ENCODE measurements around the gene NLRP9.
"Not testable (repeated sequence)": the region's sequence is repeated elsewhere in the genome, so short reads cannot be mapped to it uniquely, and the experiment has no call there.

NLRP9 gene

DNA sequence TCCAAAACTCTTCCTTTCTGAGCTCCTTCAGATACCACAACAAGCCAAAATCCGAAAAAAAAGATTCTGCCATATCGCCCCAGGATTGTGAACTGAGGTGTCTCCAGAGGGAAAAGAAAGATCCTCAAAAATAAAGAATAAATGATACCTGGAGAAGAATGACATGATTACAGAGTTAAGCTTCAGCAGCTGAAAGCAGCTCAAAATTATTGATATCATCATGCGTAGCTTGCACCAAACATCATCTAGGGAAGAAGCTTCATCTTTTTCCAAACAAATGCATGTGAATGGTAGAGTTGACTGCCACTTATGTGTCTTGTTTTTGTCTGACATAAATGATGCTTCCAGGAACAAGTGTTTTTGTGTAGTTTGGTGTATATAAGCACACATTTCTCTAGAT, at the start of gene NLRP9:
Gene NLRP9 (minus strand): TSS at position 101 of the 400 bp plus-strand sequence. CDS start 28 bp downstream, at position 73.
- Histone ChIP-seq H4K20me1 (ENCODE audit: insufficient read depth, low read length) (no peaks in the 10 kb centered on the region), H3K27me3 (ENCODE audit: low read depth, low read length) (no peaks in the 10 kb centered on the region), H3K9ac (ENCODE audit: low read length) (no peak within 1 kb of the TSS), H3K4me3 (ENCODE audit: low read length) (no peak within 1 kb of the TSS), H2AFZ (ENCODE audit: low read depth, low read length) (no peak within 1 kb of the TSS), H3K4me2 (ENCODE audit: low read length) (no peak within 1 kb of the TSS), H3K36me3 (replicated peaks; ENCODE audit: low read depth, low read length) (no peaks in the 10 kb centered on the region), H3K4me1 (ENCODE audit: low read length) (no peaks in the 10 kb centered on the region), H3K79me2 (ENCODE audit: low read length) (no peaks in the 10 kb centered on the region), H3K27ac (ENCODE audit: low read length) (no peak within 1 kb of the TSS), H3K9me3 (ENCODE audit: insufficient read depth, low read length) (no peaks in the 10 kb centered on the region)
- TF ChIP-seq, protein P1, sequence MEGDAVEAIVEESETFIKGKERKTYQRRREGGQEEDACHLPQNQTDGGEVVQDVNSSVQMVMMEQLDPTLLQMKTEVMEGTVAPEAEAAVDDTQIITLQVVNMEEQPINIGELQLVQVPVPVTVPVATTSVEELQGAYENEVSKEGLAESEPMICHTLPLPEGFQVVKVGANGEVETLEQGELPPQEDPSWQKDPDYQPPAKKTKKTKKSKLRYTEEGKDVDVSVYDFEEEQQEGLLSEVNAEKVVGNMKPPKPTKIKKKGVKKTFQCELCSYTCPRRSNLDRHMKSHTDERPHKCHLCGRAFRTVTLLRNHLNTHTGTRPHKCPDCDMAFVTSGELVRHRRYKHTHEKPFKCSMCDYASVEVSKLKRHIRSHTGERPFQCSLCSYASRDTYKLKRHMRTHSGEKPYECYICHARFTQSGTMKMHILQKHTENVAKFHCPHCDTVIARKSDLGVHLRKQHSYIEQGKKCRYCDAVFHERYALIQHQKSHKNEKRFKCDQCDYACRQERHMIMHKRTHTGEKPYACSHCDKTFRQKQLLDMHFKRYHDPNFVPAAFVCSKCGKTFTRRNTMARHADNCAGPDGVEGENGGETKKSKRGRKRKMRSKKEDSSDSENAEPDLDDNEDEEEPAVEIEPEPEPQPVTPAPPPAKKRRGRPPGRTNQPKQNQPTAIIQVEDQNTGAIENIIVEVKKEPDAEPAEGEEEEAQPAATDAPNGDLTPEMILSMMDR (IDR thresholded peaks at IDR 0.05; ENCODE audit: low read depth, low read length) = no peak
- no peak for TF ChIP-seq EZH2phosphoT487 (IDR thresholded peaks at IDR 0.05; ENCODE audit: low read depth)

DNA sequence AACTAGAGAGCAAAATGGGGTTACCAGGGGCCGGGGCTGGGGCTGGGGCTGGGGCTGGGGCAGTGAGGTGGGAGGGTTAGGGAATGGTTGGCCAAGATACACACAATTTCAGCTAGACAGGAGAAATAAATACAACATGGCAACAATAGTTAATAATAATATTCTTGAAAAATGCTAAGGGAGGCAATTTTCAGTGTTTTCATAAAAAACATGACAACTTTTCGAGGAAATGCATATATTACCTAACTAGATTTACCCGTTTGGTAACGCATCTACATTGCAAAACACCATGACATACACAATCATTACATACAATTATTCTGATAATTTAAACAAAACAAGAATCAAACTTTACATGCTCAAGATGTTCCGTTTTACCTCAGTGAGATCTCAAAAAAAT, 42.9 kb upstream of the NLRP9 start:
- no peak overlapping the region for H3K4me2 ChIP-seq (ENCODE audit: low read length)
- no peak overlapping the region for H3K27ac ChIP-seq (ENCODE audit: low read length)
- no peaks in the 10 kb centered on the region for H3K36me3 ChIP-seq (replicated peaks; ENCODE audit: low read depth, low read length)
- no peak overlapping the region for H3K9ac ChIP-seq (ENCODE audit: low read length)
- no peaks in the 10 kb centered on the region for H3K4me1 ChIP-seq (ENCODE audit: low read length)
- no peaks in the 10 kb centered on the region for H3K79me2 ChIP-seq (ENCODE audit: low read length)
- no peak overlapping the region for H2AFZ ChIP-seq (ENCODE audit: low read depth, low read length)
- no peaks in the 10 kb centered on the region for H3K9me3 ChIP-seq (ENCODE audit: insufficient read depth, low read length)
- H3K27me3 ChIP-seq (ENCODE audit: low read depth, low read length) = no peaks in the 10 kb centered on the region
- no peaks in the 10 kb centered on the region for H4K20me1 ChIP-seq (ENCODE audit: insufficient read depth, low read length)
- TF ChIP-seq, protein P1 (IDR thresholded peaks at IDR 0.05; ENCODE audit: low read depth, low read length) = no peak
- no peak for TF ChIP-seq EZH2phosphoT487 (IDR thresholded peaks at IDR 0.05; ENCODE audit: low read depth)
- H3K4me3 ChIP-seq (ENCODE audit: low read length) = no peak overlapping the region

DNA sequence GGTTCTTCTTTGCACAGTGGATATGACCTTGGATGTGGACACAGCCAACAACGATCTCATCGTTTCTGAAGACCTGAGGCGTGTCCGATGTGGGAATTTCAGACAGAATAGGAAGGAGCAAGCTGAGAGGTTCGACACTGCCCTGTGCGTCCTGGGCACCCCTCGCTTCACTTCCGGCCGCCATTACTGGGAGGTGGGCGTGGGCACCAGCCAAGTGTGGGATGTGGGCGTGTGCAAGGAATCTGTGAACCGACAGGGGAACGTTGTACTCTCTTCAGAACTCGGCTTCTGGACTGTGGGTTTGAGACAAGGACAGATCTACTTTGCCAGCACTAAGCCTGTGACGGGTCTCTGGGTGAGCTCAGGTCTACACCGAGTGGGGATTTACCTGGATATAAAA, 40.1 kb upstream of the NLRP9 start:
- Histone ChIP-seq H3K9ac (ENCODE audit: low read length) (no peak overlapping the region), H3K4me2 (ENCODE audit: low read length) (no peak overlapping the region), H2AFZ (ENCODE audit: low read depth, low read length) (no peak overlapping the region), H3K4me3 (ENCODE audit: low read length) (no peak overlapping the region), H3K9me3 (ENCODE audit: insufficient read depth, low read length) (no peaks in the 10 kb centered on the region), H3K36me3 (replicated peaks; ENCODE audit: low read depth, low read length) (no peaks in the 10 kb centered on the region), H3K79me2 (ENCODE audit: low read length) (no peaks in the 10 kb centered on the region), H3K27me3 (ENCODE audit: low read depth, low read length) (no peaks in the 10 kb centered on the region), H3K27ac (ENCODE audit: low read length) (no peak overlapping the region), H3K4me1 (ENCODE audit: low read length) (no peaks in the 10 kb centered on the region), H4K20me1 (ENCODE audit: insufficient read depth, low read length) (no peaks in the 10 kb centered on the region)
- TF ChIP-seq, protein P1 (IDR thresholded peaks at IDR 0.05; ENCODE audit: low read depth, low read length) = no peak
- TF ChIP-seq EZH2phosphoT487 (IDR thresholded peaks at IDR 0.05; ENCODE audit: low read depth) = no peak

DNA sequence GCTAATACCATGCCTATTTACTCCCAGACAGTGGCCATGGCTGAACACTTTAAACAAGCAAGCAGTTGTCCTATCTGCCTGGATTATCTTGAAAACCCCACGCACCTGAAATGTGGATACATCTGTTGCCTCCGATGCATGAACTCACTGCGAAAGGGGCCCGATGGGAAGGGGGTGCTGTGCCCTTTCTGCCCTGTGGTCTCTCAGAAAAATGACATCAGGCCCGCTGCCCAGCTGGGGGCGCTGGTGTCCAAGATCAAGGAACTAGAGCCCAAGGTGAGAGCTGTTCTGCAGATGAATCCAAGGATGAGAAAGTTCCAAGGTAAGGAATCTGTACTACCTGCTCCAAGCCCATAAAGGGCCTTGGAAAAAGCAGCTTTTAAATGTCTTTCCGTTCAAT, 39.3 kb upstream of the NLRP9 start:
- H3K36me3 ChIP-seq (replicated peaks; ENCODE audit: low read depth, low read length) = no peaks in the 10 kb centered on the region
- H3K79me2 ChIP-seq (ENCODE audit: low read length) = no peaks in the 10 kb centered on the region
- TF ChIP-seq, protein P1 (IDR thresholded peaks at IDR 0.05; ENCODE audit: low read depth, low read length) = peak; percentile 63
- no peak for TF ChIP-seq EZH2phosphoT487 (IDR thresholded peaks at IDR 0.05; ENCODE audit: low read depth)
- H2AFZ ChIP-seq (ENCODE audit: low read depth, low read length) = no peak overlapping the region
- no peaks in the 10 kb centered on the region for H3K9me3 ChIP-seq (ENCODE audit: insufficient read depth, low read length)
- H4K20me1 ChIP-seq (ENCODE audit: insufficient read depth, low read length) = no peaks in the 10 kb centered on the region
- no peak overlapping the region for H3K9ac ChIP-seq (ENCODE audit: low read length)
- H3K27me3 ChIP-seq (ENCODE audit: low read depth, low read length) = no peaks in the 10 kb centered on the region
- H3K27ac ChIP-seq (ENCODE audit: low read length) = no peak overlapping the region
- no peak overlapping the region for H3K4me3 ChIP-seq (ENCODE audit: low read length)
- H3K4me1 ChIP-seq (ENCODE audit: low read length) = no peaks in the 10 kb centered on the region
- H3K4me2 ChIP-seq (ENCODE audit: low read length) = no peak overlapping the region

DNA sequence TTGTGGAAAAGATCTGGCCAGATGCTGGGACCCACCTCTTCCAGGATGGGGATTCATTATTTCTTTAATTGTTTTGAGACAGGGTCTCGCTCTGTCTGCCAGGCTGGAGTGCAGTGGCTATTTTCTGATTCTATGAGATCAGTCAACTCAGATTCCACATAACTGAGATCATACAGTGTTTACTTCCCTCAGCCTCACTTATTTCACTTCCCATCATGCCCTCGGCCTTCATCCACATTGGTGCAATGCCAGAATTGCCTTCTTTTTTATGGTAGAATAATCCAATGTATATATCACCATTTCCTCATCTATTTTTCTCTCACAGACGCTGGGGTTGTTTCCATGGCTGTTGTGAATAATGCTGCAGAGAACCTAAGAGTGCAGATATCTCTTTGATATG, 31.4 kb upstream of the NLRP9 start:
- not testable (repeated sequence) for H3K27me3 ChIP-seq (ENCODE audit: low read depth, low read length); H3K79me2 ChIP-seq (ENCODE audit: low read length); H3K27ac ChIP-seq (ENCODE audit: low read length)

DNA sequence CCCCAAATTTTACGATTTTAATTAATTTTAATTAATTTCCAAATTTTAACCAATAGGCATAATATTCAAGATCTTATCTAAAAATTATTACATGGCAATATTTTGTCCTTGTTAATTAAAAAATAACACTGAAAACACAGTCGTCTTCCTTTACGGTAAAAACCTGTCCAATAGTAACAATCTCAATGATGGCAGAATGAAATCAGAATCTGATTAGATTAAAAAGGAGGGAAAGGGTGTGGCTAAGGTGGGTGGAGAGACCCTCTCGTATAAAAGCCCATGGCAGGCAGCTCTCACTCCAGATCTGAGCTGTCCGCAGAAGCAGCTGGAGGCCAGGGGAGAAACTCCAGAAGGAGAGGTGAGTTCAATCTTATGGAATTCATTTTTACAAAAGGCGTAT, 30.6 kb upstream of the NLRP9 start, which contains the start of gene RFPL4AL1:
Gene RFPL4AL1 (plus strand): TSS at position 301 of the 400 bp plus-strand sequence. CDS start 2,687 bp downstream, outside the sequence.
- H3K36me3 ChIP-seq (replicated peaks; ENCODE audit: low read depth, low read length); H3K9ac ChIP-seq (ENCODE audit: low read length); H3K4me1 ChIP-seq (ENCODE audit: low read length); H2AFZ ChIP-seq (ENCODE audit: low read depth, low read length); H3K4me3 ChIP-seq (ENCODE audit: low read length); H3K79me2 ChIP-seq (ENCODE audit: low read length); H3K4me2 ChIP-seq (ENCODE audit: low read length); H3K27ac ChIP-seq (ENCODE audit: low read length); H3K9me3 ChIP-seq (ENCODE audit: insufficient read depth, low read length); H3K27me3 ChIP-seq (ENCODE audit: low read depth, low read length); H4K20me1 ChIP-seq (ENCODE audit: insufficient read depth, low read length): not testable (repeated sequence)

More for the DNA sequence above, 31.4 kb upstream of the NLRP9 start:
- not testable (repeated sequence) for H3K4me1 ChIP-seq (ENCODE audit: low read length); H3K36me3 ChIP-seq (replicated peaks; ENCODE audit: low read depth, low read length); H3K4me3 ChIP-seq (ENCODE audit: low read length); H2AFZ ChIP-seq (ENCODE audit: low read depth, low read length); H3K9ac ChIP-seq (ENCODE audit: low read length); H4K20me1 ChIP-seq (ENCODE audit: insufficient read depth, low read length); H3K4me2 ChIP-seq (ENCODE audit: low read length); H3K9me3 ChIP-seq (ENCODE audit: insufficient read depth, low read length)
